ENCODE results near the gene ECSIT.
"Not testable (repeated sequence)": the region's sequence is repeated elsewhere in the genome, so short reads cannot be mapped to it uniquely, and the experiment has no call there.

ECSIT gene

GRCh38 chr19:11478167-11479089, 50.5 kb downstream of the ECSIT start:
- DNase-seq (ENCODE audit: low read depth, low spot score): no peak

GRCh38 chr19:11475861-11476260, 53.1 kb downstream of the ECSIT start:
- DNase-seq (ENCODE audit: low read depth, low spot score): no peak

GRCh38 chr19:11475343-11475742, 53.6 kb downstream of the ECSIT start:
- DNase-seq (ENCODE audit: low read depth, low spot score): not testable (repeated sequence)

GRCh38 chr19:11473725-11474124, 55.2 kb downstream of the ECSIT start:
- no peak for DNase-seq (ENCODE audit: low read depth, low spot score)

- DNase-seq (ENCODE audit: low read depth, low spot score): not testable (repeated sequence)
Observed at GRCh38 chr19:11468266-11468845, 60.6 kb downstream of the ECSIT start.

- no peak for DNase-seq (ENCODE audit: low read depth, low spot score)
Observed at GRCh38 chr19:11465600-11465999, 63.3 kb downstream of the ECSIT start.

- DNase-seq (ENCODE audit: low read depth, low spot score): no peak
Observed at GRCh38 chr19:11464333-11465265, 64.3 kb downstream of the ECSIT start.

GRCh38 chr19:11463391-11463790, 65.5 kb downstream of the ECSIT start:
- DNase-seq (ENCODE audit: low read depth, low spot score): no peak

GRCh38 chr19:11461453-11461852, 67.5 kb downstream of the ECSIT start:
- DNase-seq (ENCODE audit: low read depth, low spot score): no peak

GRCh38 chr19:11460207-11460606, 68.7 kb downstream of the ECSIT start:
- DNase-seq (ENCODE audit: low read depth, low spot score): no peak

- not testable (repeated sequence) for DNase-seq (ENCODE audit: low read depth, low spot score)
Observed at GRCh38 chr19:11458912-11459311, 70.0 kb downstream of the ECSIT start.

- no peak for DNase-seq (ENCODE audit: low read depth, low spot score)
Observed at GRCh38 chr19:11458236-11458900, 70.6 kb downstream of the ECSIT start.

GRCh38 chr19:11457831-11458230, 71.1 kb downstream of the ECSIT start:
- no peak for DNase-seq (ENCODE audit: low read depth, low spot score)

GRCh38 chr19:11457115-11457514, 71.8 kb downstream of the ECSIT start:
- DNase-seq (ENCODE audit: low read depth, low spot score): no peak

GRCh38 chr19:11456659-11457058, 72.3 kb downstream of the ECSIT start:
- DNase-seq (ENCODE audit: low read depth, low spot score): no peak
